ENCODE results near the gene SYTL3.

Gene SYTL3

GRCh38 chr6:158680015-158680414, 30.2 kb downstream of the SYTL3 start:
- H3K27ac ChIP-seq (ENCODE audit: low read length): no peak overlapping the region
- ATAC-seq (ENCODE audit: insufficient read depth, low read depth) (no peak), DNase-seq (no peak)
- no peaks in the 10 kb centered on the region for H3K79me2 ChIP-seq (ENCODE audit: insufficient read depth, low read length)
- TF ChIP-seq EZH2 (IDR thresholded peaks at IDR 0.05; ENCODE audit: borderline replicate concordance, low read depth, low read length, severe bottlenecking) (no peak), CTCF (IDR thresholded peaks at IDR 0.05; ENCODE audit: borderline replicate concordance, extremely low read depth, low read length, poor library complexity, severe bottlenecking) (no peak)
- H3K9ac ChIP-seq (ENCODE audit: low read depth, low read length): no peak overlapping the region
- H3K36me3 ChIP-seq (ENCODE audit: insufficient read depth, low read length): no peaks in the 10 kb centered on the region
- no peaks in the 10 kb centered on the region for H3K4me1 ChIP-seq (ENCODE audit: insufficient read depth, low read length)
- H3K4me3 ChIP-seq (ENCODE audit: low read depth in 1 of 2, low read length in 2 of 2): no peak overlapping the region
- no peaks in the 10 kb centered on the region for H3K9me3 ChIP-seq (ENCODE audit: insufficient read depth, low read length, severe bottlenecking)
- no peak overlapping the region for H3K4me2 ChIP-seq (ENCODE audit: insufficient read depth, low read length)
- H4K20me1 ChIP-seq (ENCODE audit: insufficient read depth, low read length): no peaks in the 10 kb centered on the region
- no peak overlapping the region for H2AFZ ChIP-seq (ENCODE audit: low read depth, low read length)
- H3K27me3 ChIP-seq (ENCODE audit: insufficient read depth, low read length, poor library complexity): no peaks in the 10 kb centered on the region

- no peak for DNase-seq
- Histone ChIP-seq H3K4me3 (ENCODE audit: low read depth in 1 of 2, low read length in 2 of 2) (no peak overlapping the region), H3K36me3 (ENCODE audit: insufficient read depth, low read length) (no peaks in the 10 kb centered on the region), H3K4me2 (ENCODE audit: insufficient read depth, low read length) (no peak overlapping the region), H3K9me3 (ENCODE audit: insufficient read depth, low read length, severe bottlenecking) (no peaks in the 10 kb centered on the region), H3K27me3 (ENCODE audit: insufficient read depth, low read length, poor library complexity) (no peaks in the 10 kb centered on the region), H3K79me2 (ENCODE audit: insufficient read depth, low read length) (no peaks in the 10 kb centered on the region), H2AFZ (ENCODE audit: low read depth, low read length) (no peak overlapping the region), H4K20me1 (ENCODE audit: insufficient read depth, low read length) (no peaks in the 10 kb centered on the region), H3K4me1 (ENCODE audit: insufficient read depth, low read length) (no peaks in the 10 kb centered on the region), H3K27ac (ENCODE audit: low read length) (no peak overlapping the region), H3K9ac (ENCODE audit: low read depth, low read length) (no peak overlapping the region)
- TF ChIP-seq CTCF (IDR thresholded peaks at IDR 0.05; ENCODE audit: borderline replicate concordance, extremely low read depth, low read length, poor library complexity, severe bottlenecking) (no peak), EZH2 (IDR thresholded peaks at IDR 0.05; ENCODE audit: borderline replicate concordance, low read depth, low read length, severe bottlenecking) (no peak)
- ATAC-seq (ENCODE audit: insufficient read depth, low read depth): no peak
Observed at GRCh38 chr6:158680481-158680880, 30.6 kb downstream of the SYTL3 start.

- Histone ChIP-seq H3K4me2 (ENCODE audit: insufficient read depth, low read length) (no peak overlapping the region), H3K9me3 (ENCODE audit: insufficient read depth, low read length, severe bottlenecking) (no peaks in the 10 kb centered on the region), H3K4me3 (ENCODE audit: low read depth in 1 of 2, low read length in 2 of 2) (no peak overlapping the region), H3K36me3 (ENCODE audit: insufficient read depth, low read length) (no peaks in the 10 kb centered on the region), H3K79me2 (ENCODE audit: insufficient read depth, low read length) (no peaks in the 10 kb centered on the region), H3K27ac (ENCODE audit: low read length) (no peak overlapping the region), H3K9ac (ENCODE audit: low read depth, low read length) (no peak overlapping the region), H4K20me1 (ENCODE audit: insufficient read depth, low read length) (no peaks in the 10 kb centered on the region), H3K27me3 (ENCODE audit: insufficient read depth, low read length, poor library complexity) (peaks cover 12% of the 10 kb centered on the region), H2AFZ (ENCODE audit: low read depth, low read length) (no peak overlapping the region), H3K4me1 (ENCODE audit: insufficient read depth, low read length) (peaks cover 14% of the 10 kb centered on the region)
- TF ChIP-seq EZH2 (IDR thresholded peaks at IDR 0.05; ENCODE audit: borderline replicate concordance, low read depth, low read length, severe bottlenecking) (no peak), CTCF (IDR thresholded peaks at IDR 0.05; ENCODE audit: borderline replicate concordance, extremely low read depth, low read length, poor library complexity, severe bottlenecking) (no peak)
- DNase-seq (no peak), ATAC-seq (ENCODE audit: insufficient read depth, low read depth) (no peak)
Observed at GRCh38 chr6:158684311-158684710, 34.5 kb downstream of the SYTL3 start.
